HG03103 (cell line): ENCODE results near the gene PREP.
"Not testable (repeated sequence)": the region's sequence is repeated elsewhere in the genome, so short reads cannot be mapped to it uniquely, and the experiment has no call there.

Experiments
- ATAC-seq: cut with Tn5 transposase; IDR thresholded peaks from one replicate; pipeline ENCODE4 v1.9.1; 2021; ENCODE audit warnings: low read depth; ENCODE audit not compliant: unreplicated experiment

PREP gene

DNA sequence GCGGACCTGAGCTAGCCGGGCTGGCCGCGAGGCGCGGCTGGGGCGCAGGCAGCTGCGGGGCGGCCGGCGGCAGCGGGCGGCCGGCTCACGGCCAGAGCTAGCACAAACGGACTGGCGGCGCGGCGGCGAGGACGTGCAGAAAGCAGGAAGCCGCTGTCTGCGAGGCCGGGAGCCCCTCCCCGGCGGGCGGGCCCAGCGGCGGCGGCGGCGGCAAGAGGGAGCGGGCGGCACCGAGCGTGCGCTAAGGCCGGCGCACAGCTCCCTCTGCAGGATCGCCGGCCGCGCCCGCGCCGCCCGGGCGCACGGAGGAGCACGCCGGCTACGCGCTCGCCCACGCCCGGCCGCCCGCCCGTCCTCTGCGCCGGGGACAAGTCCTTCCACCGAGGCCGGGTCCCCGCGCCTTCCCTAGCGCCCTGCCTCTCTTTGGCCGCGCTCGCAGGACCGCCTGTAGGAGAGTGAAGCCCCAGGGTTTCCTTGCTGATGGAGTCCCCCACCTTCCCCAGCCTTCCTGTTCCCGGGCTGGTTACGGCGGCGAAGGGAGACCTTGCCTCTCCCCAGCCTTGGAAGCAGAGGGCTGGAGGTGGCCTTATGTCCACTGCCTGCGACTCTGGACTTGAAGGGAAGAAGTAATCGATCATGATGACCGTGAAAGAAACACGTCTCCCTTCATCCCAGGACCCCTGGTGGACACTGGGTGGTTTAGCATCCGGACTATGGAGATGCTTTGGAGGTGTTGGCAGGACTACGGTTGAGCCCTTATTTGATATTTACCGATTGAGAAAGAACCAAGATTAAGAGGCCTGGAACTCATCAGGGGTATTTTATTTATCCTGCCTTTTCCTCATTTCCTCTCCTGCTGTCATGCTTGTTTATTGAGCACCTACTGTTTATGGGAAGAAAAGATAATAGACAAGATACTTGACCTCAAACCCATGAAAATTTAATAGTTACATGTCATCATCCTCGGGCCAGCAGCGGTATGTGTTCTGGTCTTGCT is at the start of gene PREP:
Gene PREP (minus strand): TSS at position 144 of the 997 bp plus-strand sequence. CDS start 191 bp downstream, outside the sequence.
- peak; percentile 88 for ATAC-seq

DNA sequence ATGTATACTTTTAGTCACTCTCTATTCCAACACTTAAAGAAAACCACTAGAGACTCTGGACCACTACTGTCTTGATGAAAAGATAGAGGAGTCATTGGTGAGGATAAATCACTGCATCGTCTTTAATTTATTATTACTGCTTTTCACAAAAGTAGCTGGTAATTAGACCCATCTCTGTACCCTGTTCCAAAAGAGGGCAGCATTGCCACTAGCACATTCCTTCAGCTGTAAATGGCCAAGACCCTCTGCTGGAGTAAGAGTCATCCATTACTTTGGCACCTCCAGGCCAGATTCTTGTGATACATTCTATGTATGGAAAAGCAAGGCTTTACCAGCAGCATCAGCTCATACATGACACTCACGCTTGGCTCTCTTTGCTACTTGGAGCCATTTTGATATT is 49.5 kb upstream of the PREP start:
- no peak for ATAC-seq

DNA sequence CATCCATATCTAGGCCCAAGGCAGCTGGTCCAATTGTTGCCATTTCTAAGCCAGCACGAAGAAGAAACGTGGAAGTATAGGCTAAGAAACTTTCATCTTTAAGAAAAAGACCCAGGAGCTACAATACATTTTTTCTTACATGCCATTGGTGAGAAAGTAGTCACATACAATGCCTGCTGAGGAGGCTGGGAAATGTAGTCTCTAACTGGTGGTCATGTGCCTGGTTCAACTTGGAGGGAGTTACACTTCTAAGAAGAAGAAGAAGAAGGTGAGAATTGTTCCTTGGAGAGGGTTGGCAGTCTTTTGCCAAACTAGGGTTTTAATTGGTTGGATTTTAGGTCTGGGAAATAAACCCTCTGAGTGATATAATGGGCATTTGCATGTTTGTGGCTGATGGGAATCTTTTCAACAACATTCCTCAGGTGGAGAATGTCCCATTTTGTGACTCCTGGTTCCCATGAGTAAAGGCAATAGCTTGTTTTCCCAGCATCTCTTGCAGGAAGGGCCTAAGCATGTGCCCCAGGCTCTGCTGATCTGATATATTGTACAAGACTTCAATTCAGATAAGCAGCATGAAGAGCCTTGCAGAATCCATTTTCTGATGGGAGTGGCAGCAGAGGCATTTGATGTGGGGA is 47.0 kb upstream of the PREP start:
- ATAC-seq = no peak

DNA sequence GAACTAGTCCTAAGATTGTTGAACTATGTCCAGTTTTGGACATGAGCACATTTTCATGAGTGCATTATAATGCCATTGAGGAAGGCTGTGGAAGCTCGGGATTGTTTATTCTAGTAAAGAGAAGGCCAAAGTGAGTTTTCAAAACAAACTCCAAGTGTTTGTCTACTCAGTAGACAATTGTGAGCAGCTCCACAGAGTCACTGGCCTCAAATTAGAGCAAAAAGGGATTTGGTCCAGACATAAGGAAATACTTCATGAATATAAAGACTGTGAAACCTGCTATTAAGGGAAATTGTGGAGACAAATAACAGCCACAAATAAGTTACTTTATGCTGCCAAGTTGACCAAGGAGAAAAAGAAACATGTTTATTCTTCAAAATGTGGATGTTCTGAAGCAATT is 42.6 kb upstream of the PREP start:
- ATAC-seq = no peak

DNA sequence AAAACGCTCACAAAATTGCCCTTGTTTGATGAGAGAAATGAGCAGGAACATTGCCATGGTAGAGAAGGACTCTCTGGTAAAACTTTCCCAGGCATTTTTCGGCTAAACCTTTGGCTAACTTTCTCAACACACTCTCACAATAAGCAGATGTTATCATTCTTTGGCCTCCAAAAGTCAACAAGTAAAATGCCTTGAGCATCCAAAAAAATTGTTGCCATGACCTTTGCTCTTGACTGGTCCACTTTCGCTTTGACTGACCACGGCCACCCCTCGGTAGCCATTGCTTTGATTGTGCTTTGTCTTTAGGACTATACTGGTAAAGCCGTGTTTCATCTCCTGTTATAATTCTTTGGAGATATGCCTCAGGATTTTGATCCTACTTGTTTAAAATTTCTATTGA is 41.1 kb upstream of the PREP start:
- ATAC-seq = no peak

DNA sequence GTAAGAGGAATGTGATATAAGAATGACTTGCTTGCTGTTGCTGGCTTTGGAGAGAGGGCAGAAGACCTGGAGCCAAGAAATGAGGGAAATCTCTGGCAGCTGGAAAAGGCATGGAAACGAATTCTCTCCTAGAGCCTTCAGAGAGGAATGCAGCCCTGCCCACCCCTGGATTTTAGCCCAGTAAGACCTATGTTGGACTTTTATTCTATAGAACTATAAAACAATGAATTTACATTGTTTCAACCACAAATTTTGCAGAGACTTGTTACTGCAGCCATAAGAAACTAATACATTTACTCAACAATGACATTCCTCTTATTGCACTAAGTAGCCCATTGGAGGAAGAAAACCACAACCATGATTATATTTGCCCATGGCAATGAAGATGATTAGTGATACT is 39.5 kb upstream of the PREP start:
- no peak for ATAC-seq

DNA sequence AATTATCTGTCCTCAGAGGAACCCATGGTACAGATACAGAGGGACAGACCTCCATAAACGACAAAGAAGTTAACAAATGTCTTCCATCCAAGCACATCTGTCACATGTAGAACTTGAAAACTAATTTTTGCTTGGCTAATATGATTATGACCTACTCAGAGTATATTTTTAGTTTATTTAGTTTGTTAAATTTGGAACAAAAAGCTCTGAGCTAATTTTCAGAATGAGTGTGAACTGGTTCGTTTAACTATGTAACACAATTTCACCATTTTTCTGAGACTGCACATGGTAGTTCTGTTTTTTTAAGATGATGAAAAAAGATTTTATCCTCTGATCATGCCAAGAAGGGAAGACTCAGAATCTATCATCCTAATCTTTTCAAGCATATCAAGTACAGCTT is 34.4 kb upstream of the PREP start:
- ATAC-seq = no peak

DNA sequence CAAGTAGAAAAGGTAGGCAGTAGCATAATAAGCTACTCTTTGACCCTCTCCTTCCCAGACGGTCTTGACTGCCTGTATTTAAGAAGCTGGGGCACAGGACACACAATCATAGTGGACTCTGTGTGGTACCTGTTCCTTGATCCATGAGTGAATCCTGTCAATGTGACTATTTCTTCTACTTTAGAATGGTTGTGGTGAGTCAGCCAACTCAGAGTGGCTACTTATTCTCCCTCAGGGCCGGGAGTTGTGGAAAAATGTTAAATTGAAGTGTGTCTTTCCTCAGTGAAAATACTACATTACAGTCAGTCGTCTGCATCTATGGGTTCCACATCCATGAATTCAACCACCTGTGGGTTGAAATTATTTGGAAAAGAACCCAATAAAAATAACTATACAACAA is 30.8 kb upstream of the PREP start:
- ATAC-seq = no peak

DNA sequence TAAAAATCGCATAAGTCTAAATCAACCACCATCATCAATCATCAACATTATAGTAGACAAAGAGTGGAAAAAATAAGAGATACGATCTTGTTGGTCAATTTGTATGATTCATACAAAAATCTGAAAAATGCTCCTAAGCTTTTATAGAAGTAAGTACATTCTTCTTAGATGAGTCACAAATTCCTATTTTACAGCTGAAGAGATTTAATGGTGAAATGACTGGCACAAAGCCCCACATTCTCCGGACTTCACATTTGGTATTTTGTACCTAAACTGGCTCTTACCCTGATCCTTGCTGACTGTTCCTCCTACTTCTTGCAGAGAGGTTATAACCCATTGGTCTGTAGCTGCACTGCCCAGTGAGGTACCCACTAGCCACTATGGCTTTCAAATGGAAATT is 29.9 kb upstream of the PREP start:
- no peak for ATAC-seq

DNA sequence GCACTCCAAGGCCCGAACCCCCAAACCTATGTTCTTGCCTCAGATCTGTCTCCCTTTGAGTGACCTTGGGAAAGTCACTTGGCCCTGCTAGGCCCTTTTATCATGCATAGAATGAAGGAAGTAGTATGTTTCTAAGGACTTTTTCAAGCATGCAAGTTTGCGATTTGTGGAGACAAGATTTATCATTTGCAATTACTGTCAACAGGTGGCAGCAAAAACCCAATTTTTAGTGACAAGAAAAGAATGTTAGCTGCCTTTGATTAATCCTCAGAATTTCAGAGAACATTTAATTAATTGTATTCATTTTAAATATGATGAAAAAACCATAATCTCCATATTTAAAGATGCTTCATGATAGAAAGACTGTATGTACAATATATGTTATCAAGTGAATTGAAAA is 28.3 kb upstream of the PREP start:
- ATAC-seq = no peak

DNA sequence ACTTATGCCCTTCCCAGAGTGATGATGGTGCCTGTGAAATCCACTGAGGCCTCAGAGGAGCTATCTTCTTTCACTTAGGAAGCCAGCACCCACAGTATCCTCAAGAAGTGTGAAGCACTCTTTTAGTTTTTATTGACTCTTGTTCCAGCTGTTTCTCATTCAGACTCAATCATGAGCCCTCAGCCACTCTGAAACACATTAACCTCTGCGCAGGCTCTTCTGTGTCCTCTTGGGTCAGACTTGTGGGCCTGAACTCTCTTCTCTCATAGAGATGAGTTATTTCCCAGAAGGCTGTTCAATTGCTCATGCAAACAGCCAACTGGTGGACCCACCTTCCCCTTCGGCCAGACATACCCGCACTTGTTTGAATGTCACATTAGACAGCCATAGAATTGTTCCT is 27.8 kb upstream of the PREP start:
- ATAC-seq = no peak

DNA sequence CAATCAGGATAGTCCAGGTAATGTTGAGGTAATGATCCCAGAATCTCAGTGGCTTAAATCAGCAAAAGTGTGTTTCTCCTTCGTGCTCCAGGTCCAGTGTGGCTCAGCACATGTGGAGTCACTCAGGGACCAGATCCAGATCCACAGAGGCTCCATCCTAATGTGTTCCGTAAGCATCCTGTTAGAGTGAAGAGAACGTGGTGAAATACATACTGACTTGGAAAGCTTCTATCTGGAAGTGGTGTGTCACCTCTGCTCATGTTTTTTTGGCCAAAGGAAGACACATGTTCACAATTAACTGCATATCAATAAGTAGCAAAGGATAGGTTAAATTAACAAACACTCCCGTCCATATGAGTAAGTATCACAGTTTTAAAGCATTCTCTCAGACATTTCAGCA is 26.8 kb upstream of the PREP start:
- ATAC-seq = no peak

DNA sequence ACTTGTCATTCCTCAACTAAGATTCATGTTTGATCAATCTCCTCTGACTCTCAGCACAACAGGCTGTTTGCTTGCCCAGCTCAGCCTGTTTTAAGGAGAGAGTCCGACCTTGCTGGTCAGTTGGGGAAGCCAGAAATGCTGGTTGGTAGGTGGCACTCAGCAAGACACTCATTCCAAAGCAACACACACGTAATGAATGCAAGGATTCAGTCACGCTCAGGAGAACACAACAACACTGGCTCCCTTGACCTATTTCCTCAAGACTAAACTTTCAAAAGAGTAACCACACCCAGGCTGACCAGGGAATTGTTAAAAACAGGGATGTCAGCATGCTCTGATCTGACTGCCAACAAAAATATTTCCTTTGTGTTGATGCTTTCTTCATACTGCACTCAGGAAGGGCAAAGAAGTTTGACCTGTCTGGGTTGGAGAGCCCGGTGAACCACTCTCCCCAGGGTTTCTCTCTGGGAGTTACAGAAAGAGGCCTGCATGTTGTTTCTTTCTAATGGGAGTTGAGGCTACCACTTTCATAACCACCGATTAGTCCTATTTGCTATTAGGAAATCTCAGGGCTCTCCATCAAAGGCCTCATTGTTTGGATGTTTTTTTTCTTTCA is 25.6 kb upstream of the PREP start:
- no peak for ATAC-seq

DNA sequence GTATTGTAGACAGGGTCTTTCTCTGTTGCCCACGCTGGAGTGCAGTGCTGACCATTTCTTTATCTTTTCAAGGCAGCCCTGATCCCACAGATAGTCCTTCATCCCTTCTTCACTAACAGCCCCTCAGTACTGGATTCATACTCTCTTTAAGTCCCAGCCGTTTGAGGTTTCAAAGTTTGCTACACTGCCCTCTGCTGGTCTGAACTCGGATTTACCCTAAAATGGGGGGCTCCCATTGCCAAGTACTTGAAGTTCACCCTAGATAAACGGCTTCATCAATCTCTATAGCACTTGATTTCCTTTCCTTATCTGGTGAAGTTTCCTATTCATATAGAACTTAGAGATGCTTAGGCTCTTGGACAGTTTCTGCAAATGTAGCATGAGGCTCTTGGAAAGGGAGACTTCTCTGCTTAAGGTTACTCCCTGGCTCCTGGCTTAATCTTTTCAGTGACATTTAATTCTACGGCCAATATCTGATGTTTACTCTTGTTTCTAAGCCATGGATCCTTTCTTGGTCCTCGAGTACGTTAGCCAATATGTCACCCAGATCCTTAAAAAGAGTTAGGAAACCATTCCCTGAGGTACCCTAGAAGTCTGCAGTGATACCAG is 21.4 kb upstream of the PREP start:
- ATAC-seq = peak; percentile 71

DNA sequence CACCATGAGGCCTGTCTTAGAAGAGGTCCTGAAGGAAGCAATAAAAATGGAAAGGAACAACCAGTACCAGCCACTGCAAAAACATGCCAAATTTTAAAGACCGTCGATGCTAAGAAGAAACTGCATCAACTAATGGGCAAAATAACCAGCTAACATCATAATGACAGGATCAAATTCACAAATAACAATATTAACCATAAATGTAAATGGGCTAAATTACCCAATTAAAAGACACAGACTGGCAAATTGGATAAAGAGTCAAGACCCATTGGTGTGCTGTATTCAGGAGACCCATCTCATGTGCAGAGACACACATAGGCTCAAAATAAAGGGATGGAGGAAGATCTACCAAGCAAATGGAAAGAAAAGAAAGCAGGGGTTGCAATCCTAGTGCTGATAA is 14.1 kb upstream of the PREP start:
- ATAC-seq = not testable (repeated sequence)

DNA sequence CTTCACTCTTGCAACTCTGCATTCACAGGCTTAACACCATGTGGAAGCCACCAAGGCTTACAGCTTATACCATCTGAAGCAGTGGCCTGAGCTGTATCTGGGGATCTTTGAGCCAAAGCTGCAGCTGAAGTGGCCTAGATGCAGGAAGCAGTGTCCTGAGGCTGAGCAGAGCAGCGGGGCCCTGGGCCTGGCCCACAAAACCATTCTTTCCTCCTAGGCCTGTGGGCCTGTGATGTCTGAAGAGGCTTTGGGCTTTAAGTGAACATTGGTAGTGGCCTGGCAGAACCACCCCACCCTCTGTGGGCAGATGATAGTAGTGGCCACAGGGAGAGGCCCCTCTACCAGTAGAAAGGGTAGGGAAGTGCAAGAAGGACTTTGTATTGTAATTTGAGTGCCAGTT is 6.9 kb upstream of the PREP start:
- no peak for ATAC-seq

DNA sequence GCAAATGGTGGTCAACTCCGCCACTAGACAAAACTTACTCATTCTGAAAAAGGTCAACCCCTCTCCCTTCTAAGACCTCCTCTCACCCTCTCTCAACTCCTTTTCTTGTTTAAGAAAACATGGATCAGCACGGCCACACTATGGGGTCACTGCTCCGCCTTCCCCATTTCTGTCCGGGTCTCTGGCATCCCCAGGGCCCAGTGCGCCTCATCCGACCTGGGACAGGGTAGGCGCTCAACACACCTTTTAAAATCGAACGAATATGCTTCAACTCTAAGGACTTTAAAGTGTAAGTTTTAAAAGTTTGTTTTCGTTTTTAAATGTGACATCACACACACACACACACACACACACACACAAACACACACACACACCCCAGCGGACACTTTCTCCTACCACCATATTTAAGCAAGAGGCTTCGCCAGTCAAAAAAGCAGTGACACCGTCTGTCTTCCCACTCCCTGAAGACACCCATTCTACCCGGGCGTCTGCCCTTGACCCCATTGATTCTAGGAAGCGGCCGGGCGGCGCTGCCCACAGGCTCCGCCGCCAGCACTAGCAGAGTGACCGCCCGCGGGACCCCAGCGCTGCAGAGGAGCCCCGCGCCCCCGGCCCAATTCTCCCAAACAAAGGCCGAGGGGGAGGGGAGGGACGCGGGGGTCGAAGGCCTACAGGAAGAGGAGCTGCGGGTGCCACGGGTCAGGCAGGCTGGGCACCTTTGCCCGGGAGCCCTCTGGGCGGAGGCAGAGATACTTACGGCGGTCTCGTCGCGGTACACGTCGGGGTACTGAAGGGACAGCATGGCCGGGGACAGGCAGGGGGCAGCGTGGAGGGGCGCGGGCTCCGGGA is 568 bp downstream of the PREP start:
- peak; percentile 1 for ATAC-seq

DNA sequence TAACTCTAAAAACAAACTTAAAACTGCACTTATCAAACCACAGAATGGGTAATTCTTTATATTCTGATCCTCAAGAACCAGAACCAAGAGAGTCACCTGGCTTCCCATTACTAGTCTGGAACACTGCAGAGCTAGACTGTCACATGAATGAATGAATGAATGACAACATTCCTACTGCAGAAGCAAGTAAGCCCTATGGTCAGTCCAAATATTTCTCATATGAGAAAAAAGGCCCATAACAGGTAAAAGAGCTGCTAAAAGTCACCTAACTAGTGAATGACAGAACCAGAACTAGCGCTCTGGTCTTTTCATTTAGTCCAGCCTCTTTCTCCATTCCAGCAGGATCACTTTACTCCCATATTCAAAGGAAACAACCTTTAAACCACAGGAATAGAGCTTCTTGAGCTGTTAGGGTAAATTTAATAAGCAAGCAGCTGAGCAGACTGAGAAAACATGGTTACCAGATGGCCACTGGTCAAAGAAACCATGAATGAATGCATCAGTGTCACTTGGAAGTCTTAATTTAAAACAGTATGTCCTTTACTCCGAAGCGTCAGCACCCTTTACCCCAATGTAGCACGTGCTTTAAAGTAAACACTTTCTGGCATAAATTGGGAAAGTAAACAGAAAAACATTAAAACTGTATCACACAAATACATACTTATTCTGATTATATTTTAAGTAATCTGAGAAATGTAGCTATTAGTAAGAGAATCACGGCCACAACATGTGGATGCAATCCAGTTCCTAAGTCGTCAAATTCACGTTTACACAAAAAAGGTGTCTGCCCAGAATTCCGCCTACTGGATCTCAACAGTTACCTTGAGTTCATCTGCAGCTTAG is 1.4 kb downstream of the PREP start:
- no peak for ATAC-seq

DNA sequence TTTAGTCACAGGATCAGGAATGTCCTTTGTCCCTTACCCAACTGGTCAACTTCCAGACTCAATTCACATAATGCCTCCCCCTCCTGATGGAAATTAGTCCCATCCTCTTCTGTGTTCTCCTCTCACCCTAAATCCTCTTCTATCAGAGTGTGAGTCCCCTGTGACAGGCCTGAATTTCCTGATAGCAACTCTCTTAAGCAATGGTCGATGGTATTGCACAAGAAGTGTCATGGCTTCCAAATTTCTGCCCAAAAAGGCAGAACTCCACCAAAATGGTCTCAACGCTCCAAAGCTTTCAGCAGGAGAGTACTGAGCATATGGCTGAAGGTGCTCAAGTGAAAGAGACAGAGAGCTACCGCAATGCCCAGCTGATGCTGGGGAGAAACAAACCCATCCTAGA is 2.4 kb downstream of the PREP start:
- no peak for ATAC-seq
